ENCODE results near the gene USHBP1. TPM values are rescaled to one million over a fixed set of nuclear protein-coding genes. Genes with fewer than 3 reads are reported as not detected.

Gene USHBP1
- total RNA-seq, 1 donor from 2014 or later, result not detected

DNA sequence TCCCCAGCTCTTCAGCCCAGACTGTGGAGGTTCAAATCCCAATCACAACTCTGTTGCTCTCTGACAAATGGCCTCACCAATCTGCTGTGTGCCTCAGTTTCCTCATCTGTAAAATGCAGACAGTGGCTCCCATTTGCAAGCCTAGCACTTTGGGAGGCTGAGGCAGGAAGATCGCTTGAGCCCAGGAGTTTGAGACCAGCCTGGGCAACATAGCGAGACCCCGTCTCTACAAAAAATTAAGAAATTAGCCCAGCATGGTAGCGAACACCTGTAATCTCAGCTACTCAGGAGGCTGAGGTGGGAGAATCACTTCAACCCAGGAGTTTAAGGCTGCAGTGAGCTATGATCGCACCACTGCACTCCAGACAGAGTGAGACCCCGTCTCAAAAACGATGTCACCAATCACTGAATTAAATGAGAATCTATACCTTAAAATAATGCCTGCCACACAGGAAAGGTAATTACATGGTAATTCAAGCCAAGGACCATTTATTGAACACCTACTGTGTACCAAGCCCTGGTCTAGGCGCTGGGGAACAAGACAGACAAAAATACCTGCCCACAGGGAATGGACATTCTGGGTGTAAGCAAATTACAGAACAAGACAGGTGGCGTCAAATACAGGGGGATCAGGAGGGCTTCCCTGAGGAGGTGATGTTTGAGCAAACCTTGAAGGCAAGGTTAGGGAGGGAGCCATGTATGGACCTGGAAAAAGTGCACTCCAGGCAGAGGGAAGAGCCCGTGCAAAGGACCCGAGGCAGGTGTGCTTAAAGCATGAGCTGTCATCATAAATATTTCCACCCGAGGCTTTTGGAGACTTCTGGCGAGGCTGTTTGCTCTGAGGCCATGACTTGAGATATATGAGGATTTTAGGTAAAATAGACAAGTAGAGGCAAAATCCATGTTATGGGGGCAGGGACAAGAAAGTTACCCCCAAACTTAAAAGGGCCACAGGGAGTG is 26.5 kb downstream of the USHBP1 start:
- DNase-seq (ENCODE audit: low read depth), result no peak
- H3K4me3 ChIP-seq (ENCODE audit: low read depth, low read length), result no peak overlapping the region
- TF ChIP-seq, protein P1, sequence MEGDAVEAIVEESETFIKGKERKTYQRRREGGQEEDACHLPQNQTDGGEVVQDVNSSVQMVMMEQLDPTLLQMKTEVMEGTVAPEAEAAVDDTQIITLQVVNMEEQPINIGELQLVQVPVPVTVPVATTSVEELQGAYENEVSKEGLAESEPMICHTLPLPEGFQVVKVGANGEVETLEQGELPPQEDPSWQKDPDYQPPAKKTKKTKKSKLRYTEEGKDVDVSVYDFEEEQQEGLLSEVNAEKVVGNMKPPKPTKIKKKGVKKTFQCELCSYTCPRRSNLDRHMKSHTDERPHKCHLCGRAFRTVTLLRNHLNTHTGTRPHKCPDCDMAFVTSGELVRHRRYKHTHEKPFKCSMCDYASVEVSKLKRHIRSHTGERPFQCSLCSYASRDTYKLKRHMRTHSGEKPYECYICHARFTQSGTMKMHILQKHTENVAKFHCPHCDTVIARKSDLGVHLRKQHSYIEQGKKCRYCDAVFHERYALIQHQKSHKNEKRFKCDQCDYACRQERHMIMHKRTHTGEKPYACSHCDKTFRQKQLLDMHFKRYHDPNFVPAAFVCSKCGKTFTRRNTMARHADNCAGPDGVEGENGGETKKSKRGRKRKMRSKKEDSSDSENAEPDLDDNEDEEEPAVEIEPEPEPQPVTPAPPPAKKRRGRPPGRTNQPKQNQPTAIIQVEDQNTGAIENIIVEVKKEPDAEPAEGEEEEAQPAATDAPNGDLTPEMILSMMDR (conservative IDR thresholded peaks at IDR 0.05; ENCODE audit: low read depth, low read length), result no peak

DNA sequence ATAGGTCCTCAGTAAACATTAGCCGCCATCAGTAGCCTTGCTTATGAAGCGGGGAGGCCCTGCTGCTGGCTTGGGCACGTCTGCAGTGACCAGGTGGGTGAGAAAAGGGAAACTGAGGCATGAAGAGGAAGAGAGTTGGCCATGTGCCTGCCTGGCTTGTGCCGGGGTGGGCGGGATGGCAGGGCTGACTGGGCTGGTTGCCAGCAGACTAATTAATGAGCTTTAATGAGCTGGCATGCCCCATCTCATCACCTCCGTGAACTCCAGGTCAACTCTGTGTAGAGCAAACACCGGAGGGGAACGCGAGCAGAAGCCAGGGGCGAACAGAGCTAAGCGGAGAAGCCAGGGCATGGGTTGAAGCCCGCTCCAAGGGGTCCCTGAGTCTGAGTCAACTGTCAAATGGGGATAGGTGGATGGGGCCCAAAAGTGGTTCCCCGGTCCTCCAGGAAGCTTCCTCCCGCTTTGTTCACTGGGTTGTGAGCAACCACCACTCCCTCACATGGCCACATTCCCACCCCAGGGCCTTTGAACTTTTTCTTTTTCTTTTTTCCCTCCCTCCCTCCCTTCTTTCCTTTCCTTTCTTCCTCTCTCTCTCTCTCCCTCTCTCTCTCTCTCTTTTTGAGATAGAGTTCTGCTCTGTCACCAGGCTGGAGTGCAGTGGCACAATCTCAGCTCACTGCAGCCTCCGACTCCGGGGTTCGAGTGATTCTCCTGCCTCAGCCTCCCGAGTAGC is 27.6 kb downstream of the USHBP1 start:
- DNase-seq (ENCODE audit: low read depth), result no peak
- no peak overlapping the region for H3K4me3 ChIP-seq (ENCODE audit: low read depth, low read length)
- TF ChIP-seq, protein P1 (conservative IDR thresholded peaks at IDR 0.05; ENCODE audit: low read depth, low read length), result no peak

DNA sequence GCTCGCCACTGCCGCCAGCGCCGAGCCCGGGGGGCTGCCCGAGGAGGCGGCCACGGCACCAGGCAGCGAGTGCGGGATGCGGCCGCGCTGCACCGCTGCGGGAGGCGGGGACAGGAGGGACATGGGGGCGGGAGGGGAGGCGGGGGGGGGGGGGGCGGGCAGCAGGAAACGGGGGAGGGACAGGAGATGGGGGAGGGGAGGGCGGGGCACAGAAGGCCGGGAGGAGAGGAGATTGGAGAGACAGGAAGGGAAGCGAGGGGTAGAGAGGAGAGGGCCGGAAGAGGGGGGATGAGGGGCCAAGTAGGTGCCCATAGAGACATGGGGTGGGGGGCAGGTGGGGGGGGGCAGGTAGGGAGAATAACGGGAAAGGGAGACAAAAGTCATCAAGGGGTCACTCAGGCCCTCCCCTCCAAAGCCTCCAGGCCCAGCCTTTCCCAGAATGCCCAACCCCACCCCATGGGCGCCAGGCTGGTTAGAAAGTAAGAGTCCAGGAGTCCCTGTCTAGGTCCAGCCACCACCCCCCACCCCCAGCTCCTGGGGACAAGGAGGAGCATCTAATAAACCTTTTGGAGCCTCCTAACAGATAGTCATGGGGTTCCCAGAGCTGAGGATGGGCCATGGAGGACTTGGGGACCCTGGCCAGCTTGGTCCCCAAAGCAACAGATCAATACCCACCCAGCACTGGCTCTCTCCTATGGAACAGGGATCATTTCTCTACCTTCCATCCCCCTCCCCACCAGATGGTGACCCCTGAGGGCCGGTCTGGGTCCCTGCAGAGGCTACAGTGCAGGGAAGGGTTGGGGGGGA is 28.4 kb downstream of the USHBP1 start:
- DNase-seq (ENCODE audit: low read depth), result no peak

DNA sequence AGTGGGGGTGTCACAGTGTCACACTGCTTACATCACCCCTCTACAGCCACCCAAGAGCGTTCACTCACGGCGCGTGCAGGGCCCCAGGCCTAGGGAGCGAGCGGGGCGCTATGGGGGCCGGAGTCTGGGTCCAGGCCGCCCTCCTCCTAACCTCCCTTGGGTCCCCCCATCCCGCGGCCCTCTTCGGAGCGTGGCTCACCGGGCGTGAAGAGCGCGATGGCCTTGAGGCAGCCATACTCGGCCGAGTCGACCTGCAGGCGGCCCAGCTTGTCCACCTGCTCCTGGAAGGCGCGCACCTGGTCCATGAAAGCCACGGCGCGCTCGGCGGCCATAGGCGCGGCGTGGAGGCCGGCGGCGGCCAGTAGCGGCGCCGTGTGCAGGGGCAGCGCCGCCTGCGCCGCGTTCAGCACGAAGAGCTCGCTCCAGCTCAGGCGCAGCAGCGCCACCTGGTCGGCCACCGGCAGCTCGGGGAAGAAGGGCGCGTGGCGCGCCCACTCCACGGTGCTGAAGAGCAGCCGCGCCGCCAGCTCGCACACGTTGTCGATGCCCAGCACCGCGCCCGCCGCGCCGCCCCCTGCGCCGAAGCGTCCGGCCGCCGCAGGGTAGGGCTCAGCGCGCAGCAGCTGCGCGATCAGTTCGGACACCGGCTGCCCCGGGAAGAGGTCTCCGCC is 29.1 kb downstream of the USHBP1 start:
- TF ChIP-seq, protein P1 (conservative IDR thresholded peaks at IDR 0.05; ENCODE audit: low read depth, low read length), result no peak
- DNase-seq (ENCODE audit: low read depth), result no peak
- H3K4me3 ChIP-seq (ENCODE audit: low read depth, low read length), result peak overlapping the region; percentile 45

More for the DNA sequence above, 28.4 kb downstream of the USHBP1 start:
- TF ChIP-seq, protein P1 (conservative IDR thresholded peaks at IDR 0.05; ENCODE audit: low read depth, low read length), result no peak
- no peak overlapping the region for H3K4me3 ChIP-seq (ENCODE audit: low read depth, low read length)

DNA sequence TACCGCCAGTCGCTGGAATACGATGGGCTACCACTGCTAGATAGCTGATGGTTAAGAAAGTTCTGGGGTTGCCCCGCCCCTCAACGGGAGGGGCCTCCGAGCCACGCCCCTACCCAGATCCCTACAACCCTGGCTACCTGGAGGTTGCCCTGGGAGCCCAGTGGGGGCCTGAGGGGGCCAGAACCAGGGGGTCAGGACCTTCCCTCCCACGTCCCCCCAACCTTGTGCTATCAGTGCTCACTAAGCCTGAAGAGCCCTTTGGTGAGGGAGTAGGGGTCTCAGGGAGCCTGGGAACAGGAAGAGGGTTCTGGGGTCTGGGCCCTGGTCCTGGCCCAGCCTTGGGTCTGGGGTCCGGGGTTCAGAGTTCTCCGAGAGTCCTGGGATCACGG is 29.6 kb downstream of the USHBP1 start:
- H3K4me3 ChIP-seq (ENCODE audit: low read depth, low read length), result peak overlapping the region; percentile 45
- no peak for DNase-seq (ENCODE audit: low read depth)
- TF ChIP-seq, protein P1 (conservative IDR thresholded peaks at IDR 0.05; ENCODE audit: low read depth, low read length), result no peak

DNA sequence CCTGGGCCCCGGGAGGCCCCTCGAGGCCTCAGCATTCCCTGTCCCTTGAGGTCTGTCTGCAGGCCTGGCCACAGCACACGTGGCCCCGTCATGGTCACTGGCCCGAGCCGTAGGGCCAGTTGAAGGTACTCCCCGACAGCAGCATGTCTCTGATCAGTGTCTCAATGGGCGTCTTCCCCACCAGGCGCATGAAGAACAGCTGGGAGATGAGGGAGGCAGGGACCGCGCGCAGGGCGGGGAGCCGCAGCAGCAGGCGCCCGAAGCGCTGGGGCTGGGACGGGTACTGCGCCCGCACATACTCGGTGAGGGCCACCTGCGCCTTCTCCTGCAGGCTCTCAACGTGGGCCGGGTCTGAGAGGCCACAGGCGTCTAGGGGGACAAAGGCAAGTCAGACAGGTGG is 32.3 kb downstream of the USHBP1 start:
- DNase-seq (ENCODE audit: low read depth), result no peak
- TF ChIP-seq, protein P1 (conservative IDR thresholded peaks at IDR 0.05; ENCODE audit: low read depth, low read length), result no peak
- H3K4me3 ChIP-seq (ENCODE audit: low read depth, low read length), result no peak overlapping the region
